ENCODE measurements around the gene NXNL2. TPM values are rescaled to one million over a fixed set of nuclear protein-coding genes. Genes with fewer than 3 reads are reported as not detected.

The NXNL2 gene
- total RNA-seq, result not detected

DNA sequence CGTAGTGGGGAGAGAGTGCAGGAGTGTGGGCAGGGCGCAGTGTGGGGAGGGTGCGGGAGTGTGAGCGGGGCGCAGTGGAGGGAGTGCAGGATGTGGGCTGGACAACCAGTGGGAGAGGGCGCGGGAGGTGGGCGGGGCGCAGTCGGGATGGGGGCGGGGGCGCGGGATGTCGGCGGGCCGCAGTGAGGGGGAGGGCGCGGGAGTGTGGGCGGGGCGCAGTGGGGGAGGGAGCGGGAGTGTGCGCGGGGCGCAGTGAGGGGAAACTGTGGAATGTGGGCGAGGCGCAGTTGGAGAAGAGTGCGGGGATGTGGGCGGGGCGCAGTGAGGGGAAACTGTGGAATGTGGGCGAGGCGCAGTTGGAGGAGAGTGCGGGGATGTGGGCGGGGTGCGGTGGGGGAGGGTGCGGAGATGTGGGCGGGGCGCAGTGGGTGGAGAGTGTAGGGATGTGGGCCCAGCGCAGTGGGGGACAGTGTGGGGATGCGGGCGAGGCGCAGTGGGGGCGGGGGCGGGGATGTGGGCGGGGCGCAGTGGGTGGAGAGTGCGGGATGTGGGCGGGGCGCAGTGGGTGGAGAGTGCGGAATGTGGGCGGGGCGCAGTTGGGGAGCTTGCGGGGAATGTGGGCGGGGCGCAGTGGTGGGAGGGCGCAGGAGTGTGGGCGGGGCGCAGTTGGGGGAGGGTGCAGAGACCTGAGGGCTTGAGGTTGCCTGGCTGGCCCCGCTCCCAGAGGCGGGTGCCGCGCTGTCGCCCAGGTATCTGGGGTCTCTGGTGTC, at the start of gene NXNL2:
Gene NXNL2, plus strand, starts transcription at position 723 of the 770 bp plus-strand sequence. CDS start 257 bp downstream, outside the sequence.
- POLR2A ChIA-PET, result no interaction called here
- CTCF ChIA-PET, result no interaction called here
- Mint-ChIP-seq H3K27ac (no peak within 1 kb of the TSS), H3K9me3 (no peaks in the 10 kb centered on the region), H3K4me3 (peak within 1 kb of the TSS; percentile 13), H3K4me1 (peaks cover 16% of the 10 kb centered on the region), H3K36me3 (ENCODE audit: low read depth) (no peaks in the 10 kb centered on the region), H3K27me3 (peaks cover 50% of the 10 kb centered on the region)
- peak; percentile 41 for DNase-seq

DNA sequence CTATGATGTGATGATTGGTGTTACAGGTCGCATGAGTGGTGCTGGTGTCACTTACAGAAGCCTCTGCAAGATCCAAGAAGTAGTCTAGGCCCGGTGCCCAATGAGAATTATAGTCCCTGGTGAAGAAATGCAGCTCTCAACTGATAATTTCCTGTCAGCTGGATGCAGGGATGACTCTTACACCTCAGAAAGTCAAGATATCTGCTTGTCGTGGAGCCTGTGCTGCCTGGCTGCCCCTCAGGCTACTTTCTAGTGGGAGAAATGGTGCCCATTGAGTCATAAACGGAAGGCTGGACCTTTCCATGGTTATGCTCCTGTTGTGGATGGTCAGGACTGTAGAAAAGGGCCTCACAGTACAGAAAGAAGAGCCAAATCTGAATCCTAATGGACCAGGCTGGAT, 46.8 kb upstream of the NXNL2 start:
- Mint-ChIP-seq H3K9me3 (no peaks in the 10 kb centered on the region), H3K4me3 (no peak overlapping the region), H3K36me3 (ENCODE audit: low read depth) (peaks cover 2% of the 10 kb centered on the region), H3K27ac (no peak overlapping the region), H3K4me1 (no peaks in the 10 kb centered on the region), H3K27me3 (no peaks in the 10 kb centered on the region)
- ChIA-PET CTCF (interaction anchor here (1.3 kb wide), 1 partner anchor 11 kb away, joined by 3 read pairs; no protein-coding TSS in a partner anchor), POLR2A (no interaction called here)
- no peak for DNase-seq

DNA sequence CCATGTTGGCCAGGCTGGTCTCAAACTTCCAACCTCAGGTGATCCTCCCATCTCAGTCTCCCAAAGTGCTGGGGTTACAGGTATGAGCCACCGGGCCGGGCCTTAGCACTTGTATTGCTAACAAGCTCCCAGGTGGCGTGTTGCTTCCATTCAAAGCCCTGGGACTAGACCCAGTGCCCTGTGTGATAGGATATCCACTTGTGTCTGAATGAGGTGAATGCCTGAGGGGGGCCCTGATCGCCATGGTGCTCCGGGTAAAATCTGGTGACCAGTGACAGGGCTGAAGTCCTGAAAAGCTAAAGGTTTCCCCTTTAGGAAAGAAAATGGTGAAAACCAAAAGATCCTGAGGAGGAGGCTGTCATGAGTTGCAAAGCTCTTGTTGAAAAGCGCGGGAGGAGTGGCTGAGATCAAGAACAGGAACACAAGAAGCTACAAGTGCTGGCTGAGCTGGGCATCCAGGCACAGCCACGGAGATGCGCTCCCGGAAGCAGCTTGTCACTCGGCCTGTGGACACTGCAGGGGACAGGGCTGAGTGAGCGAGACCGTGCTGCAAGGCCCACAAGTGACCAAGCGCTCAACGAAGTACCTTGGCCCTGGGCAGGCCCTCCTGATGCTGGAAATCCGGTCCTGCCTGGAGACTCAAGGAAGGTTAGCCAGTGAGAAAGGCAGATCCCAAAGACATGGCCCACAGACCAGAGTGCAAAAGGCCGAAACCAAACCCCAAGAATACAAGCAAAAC, 39.8 kb upstream of the NXNL2 start:
- ChIA-PET POLR2A (no interaction called here), CTCF (no interaction called here)
- Mint-ChIP-seq H3K4me1 (no peaks in the 10 kb centered on the region), H3K4me3 (no peak overlapping the region), H3K27ac (no peak overlapping the region), H3K9me3 (no peaks in the 10 kb centered on the region), H3K36me3 (ENCODE audit: low read depth) (no peaks in the 10 kb centered on the region), H3K27me3 (no peaks in the 10 kb centered on the region)
- DNase-seq, result no peak

GRCh38 chr9:88497224-88497623, 37.8 kb upstream of the NXNL2 start:
- no peaks in the 10 kb centered on the region for H3K27me3 Mint-ChIP-seq
- no peaks in the 10 kb centered on the region for H3K4me1 Mint-ChIP-seq
- no peaks in the 10 kb centered on the region for H3K9me3 Mint-ChIP-seq
- no peak for DNase-seq
- POLR2A ChIA-PET, result no interaction called here
- H3K36me3 Mint-ChIP-seq (ENCODE audit: low read depth), result no peaks in the 10 kb centered on the region
- H3K27ac Mint-ChIP-seq, result no peak overlapping the region
- H3K4me3 Mint-ChIP-seq, result no peak overlapping the region
- CTCF ChIA-PET, result no interaction called here

DNA sequence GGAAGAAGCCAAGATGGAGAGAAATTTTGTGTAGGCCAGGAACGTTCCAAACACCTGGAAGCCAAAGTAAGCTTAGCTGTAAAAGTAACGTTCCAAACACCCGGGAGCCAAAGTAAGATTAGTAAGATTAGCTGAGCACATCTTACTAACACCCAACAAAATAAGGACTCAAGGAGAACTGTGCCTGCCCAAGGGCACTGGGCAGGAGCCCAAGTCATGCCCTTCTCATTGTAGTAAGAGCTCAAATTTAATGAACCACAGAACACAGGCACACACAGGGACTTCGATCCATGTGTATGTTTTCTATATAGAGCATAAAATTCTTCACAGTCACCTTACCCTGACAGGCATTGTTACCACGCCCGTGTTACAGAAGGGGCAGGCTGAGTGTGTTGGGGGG, 36.1 kb upstream of the NXNL2 start:
- Mint-ChIP-seq H3K4me3 (no peak overlapping the region), H3K9me3 (no peaks in the 10 kb centered on the region), H3K27ac (no peak overlapping the region), H3K4me1 (no peaks in the 10 kb centered on the region), H3K36me3 (ENCODE audit: low read depth) (no peaks in the 10 kb centered on the region), H3K27me3 (no peaks in the 10 kb centered on the region)
- ChIA-PET CTCF (interaction anchor here (1.1 kb wide), 1 partner anchor 10 kb away, joined by 3 read pairs; no protein-coding TSS in a partner anchor), POLR2A (no interaction called here)
- DNase-seq, result no peak

GRCh38 chr9:88501086-88501485, 33.9 kb upstream of the NXNL2 start:
- Mint-ChIP-seq H3K27me3 (no peaks in the 10 kb centered on the region), H3K4me3 (no peak overlapping the region), H3K36me3 (ENCODE audit: low read depth) (no peaks in the 10 kb centered on the region), H3K27ac (no peak overlapping the region), H3K9me3 (peaks cover 3% of the 10 kb centered on the region), H3K4me1 (no peaks in the 10 kb centered on the region)
- CTCF ChIA-PET, result no interaction called here
- POLR2A ChIA-PET, result no interaction called here
- DNase-seq, result no peak

- H3K4me3 Mint-ChIP-seq, result no peak overlapping the region
- no peaks in the 10 kb centered on the region for H3K27me3 Mint-ChIP-seq
- POLR2A ChIA-PET, result no interaction called here
- H3K36me3 Mint-ChIP-seq (ENCODE audit: low read depth), result no peaks in the 10 kb centered on the region
- H3K27ac Mint-ChIP-seq, result no peak overlapping the region
- peaks cover 3% of the 10 kb centered on the region for H3K9me3 Mint-ChIP-seq
- DNase-seq, result no peak
- no peaks in the 10 kb centered on the region for H3K4me1 Mint-ChIP-seq
- CTCF ChIA-PET, result no interaction called here
Measured at GRCh38 chr9:88502552-88503034, 32.4 kb upstream of the NXNL2 start.

- Mint-ChIP-seq H3K4me3 (no peak overlapping the region), H3K4me1 (no peaks in the 10 kb centered on the region), H3K27ac (no peak overlapping the region), H3K36me3 (ENCODE audit: low read depth) (no peaks in the 10 kb centered on the region), H3K9me3 (peaks cover 3% of the 10 kb centered on the region), H3K27me3 (no peaks in the 10 kb centered on the region)
- ChIA-PET POLR2A (no interaction called here), CTCF (no interaction called here)
- DNase-seq, result no peak
Measured at GRCh38 chr9:88503081-88503844, 31.7 kb upstream of the NXNL2 start.

- H3K27ac Mint-ChIP-seq, result no peak overlapping the region
- H3K36me3 Mint-ChIP-seq (ENCODE audit: low read depth), result no peaks in the 10 kb centered on the region
- CTCF ChIA-PET, result no interaction called here
- H3K4me1 Mint-ChIP-seq, result no peaks in the 10 kb centered on the region
- POLR2A ChIA-PET, result no interaction called here
- no peak overlapping the region for H3K4me3 Mint-ChIP-seq
- peaks cover 4% of the 10 kb centered on the region for H3K9me3 Mint-ChIP-seq
- peaks cover 1% of the 10 kb centered on the region for H3K27me3 Mint-ChIP-seq
- no peak for DNase-seq
Measured at GRCh38 chr9:88503845-88504764, 30.9 kb upstream of the NXNL2 start.

DNA sequence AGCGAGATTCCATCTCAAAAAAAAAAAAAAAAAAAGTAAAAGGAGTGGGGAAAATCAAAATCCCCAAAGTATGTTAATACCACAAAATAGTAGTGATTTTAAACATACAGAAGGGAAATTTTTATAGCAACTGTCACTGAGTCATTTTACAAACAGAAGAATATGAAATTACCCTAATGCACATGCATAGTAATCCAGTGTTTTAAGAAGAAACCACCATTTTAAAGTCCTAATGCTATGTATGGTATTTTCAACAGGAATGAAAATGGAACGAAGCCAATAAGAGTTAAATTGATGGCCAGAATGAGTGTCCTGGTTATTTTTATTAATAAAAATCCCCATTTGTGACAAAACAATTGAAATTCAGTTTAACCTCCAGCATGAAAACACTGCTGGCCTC, 26.7 kb upstream of the NXNL2 start:
- Mint-ChIP-seq H3K36me3 (ENCODE audit: low read depth) (no peaks in the 10 kb centered on the region), H3K4me3 (no peak overlapping the region), H3K4me1 (no peaks in the 10 kb centered on the region), H3K27me3 (peaks cover 11% of the 10 kb centered on the region), H3K9me3 (peaks cover 4% of the 10 kb centered on the region), H3K27ac (no peak overlapping the region)
- ChIA-PET POLR2A (no interaction called here), CTCF (no interaction called here)
- DNase-seq, result no peak

DNA sequence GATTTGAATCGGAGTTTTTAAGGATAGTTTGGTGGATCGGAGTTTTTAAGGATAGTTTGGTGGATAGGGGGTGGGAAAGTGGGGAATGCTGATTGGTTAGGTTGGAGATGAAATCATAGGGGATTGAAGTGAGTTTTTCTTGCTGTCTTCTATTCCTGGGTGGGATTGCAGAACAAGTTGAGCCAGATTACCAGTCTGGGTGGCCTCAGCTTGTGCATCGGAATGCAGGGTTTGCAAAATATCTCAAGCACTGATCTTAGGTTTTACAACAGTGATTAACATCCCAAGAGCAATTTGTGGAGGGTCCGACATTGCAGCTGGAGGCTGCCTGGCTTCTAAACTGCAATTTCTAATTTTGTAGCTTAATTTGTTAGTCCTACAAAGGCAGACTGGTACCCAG, 23.1 kb upstream of the NXNL2 start:
- ChIA-PET CTCF (no interaction called here), POLR2A (no interaction called here)
- Mint-ChIP-seq H3K27ac (no peak overlapping the region), H3K36me3 (ENCODE audit: low read depth) (no peaks in the 10 kb centered on the region), H3K27me3 (peaks cover 14% of the 10 kb centered on the region), H3K4me3 (no peak overlapping the region), H3K9me3 (peaks cover 2% of the 10 kb centered on the region), H3K4me1 (no peaks in the 10 kb centered on the region)
- no peak for DNase-seq

- H3K4me3 Mint-ChIP-seq, result no peak overlapping the region
- ChIA-PET POLR2A (no interaction called here), CTCF (no interaction called here)
- no peak overlapping the region for H3K27ac Mint-ChIP-seq
- no peaks in the 10 kb centered on the region for H3K9me3 Mint-ChIP-seq
- no peak for DNase-seq
- no peaks in the 10 kb centered on the region for H3K4me1 Mint-ChIP-seq
- no peaks in the 10 kb centered on the region for H3K36me3 Mint-ChIP-seq (ENCODE audit: low read depth)
- H3K27me3 Mint-ChIP-seq, result peaks cover 13% of the 10 kb centered on the region
Measured at GRCh38 chr9:88514247-88514646, 20.7 kb upstream of the NXNL2 start.

DNA sequence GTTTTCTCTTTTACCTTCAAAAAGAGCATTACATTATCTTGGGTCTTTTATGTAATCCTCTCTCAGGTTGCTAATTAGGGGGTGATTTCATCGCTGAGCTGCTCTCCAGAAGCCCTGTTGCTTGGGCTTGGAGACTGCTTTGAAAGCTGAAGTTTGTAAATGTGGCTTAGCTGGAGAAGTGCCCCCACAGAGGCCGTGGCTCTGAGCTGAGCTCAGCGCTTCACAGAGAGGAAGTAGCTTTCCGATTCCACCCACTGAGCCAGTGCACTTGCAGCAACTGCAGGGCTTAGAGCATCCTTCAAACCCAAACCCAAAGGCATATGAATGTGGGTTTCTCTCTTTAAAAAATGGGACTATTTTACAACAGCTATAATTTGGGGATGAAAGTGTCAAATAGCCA, 13.7 kb upstream of the NXNL2 start:
- Mint-ChIP-seq H3K27ac (no peak overlapping the region), H3K4me1 (no peaks in the 10 kb centered on the region), H3K36me3 (ENCODE audit: low read depth) (no peaks in the 10 kb centered on the region), H3K9me3 (no peaks in the 10 kb centered on the region), H3K27me3 (peaks cover 12% of the 10 kb centered on the region), H3K4me3 (no peak overlapping the region)
- no peak for DNase-seq
- ChIA-PET POLR2A (no interaction called here), CTCF (no interaction called here)

Measured in activated CD4-positive, alpha-beta memory T cell treated with anti-CD3 and anti-CD28 coated beads, Interleukin-2, amount 10 ng/mL, durations not matched to agents 7 days and 5 days (primary cell).